Astrocyte (in vitro differentiated cells and primary cell): ENCODE results near the gene NHERF2. TPM values are rescaled to one million over a fixed set of nuclear protein-coding genes. Genes with fewer than 3 reads are reported as not detected.

Experiments
- DNase-seq: peaks from one replicate; pipeline ENCODE4 v3.0.0-alpha.2; 2010; ENCODE audit warnings: low read depth
- FAIRE-seq: peaks from 2 replicates; lab custom pipeline; 2011; peaks lifted over from hg19 to GRCh38; lab: Jason Lieb, UNC
- H2AFZ ChIP-seq: 2 replicates; pipeline ENCODE4 v1.6.0; 2012; ENCODE audit warnings: low read depth, low read length, inconsistent platforms
- H3K27ac ChIP-seq: 2 replicates; pipeline ENCODE4 v1.5.1; 2011; ENCODE audit warnings: low read depth, low read length, inconsistent platforms
- H3K27me3 ChIP-seq: 2 replicates; pipeline ENCODE4 v1.6.0; 2011; ENCODE audit warnings: low read length, inconsistent platforms; ENCODE audit not compliant: insufficient read depth
- H3K36me3 ChIP-seq: 2 replicates; pipeline ENCODE4 v1.5.1; 2011; ENCODE audit warnings: low read length, inconsistent platforms; ENCODE audit not compliant: insufficient read depth
- H3K4me1 ChIP-seq: 2 replicates; pipeline ENCODE4 v1.5.1; 2011; ENCODE audit warnings: low read length, inconsistent platforms; ENCODE audit not compliant: insufficient read depth
- H3K4me2 ChIP-seq: 2 replicates; pipeline ENCODE4 v1.6.0; 2012; ENCODE audit warnings: low read length, inconsistent platforms
- H3K4me3 ChIP-seq: 2 replicates; pipeline ENCODE4 v1.5.1; 2011; ENCODE audit warnings: low read depth, mild to moderate bottlenecking, low read length, inconsistent platforms; ENCODE audit not compliant: insufficient read depth
- H3K79me2 ChIP-seq: 2 replicates; pipeline ENCODE4 v1.6.0; 2012; ENCODE audit warnings: mild to moderate bottlenecking, low read length, inconsistent platforms; ENCODE audit not compliant: insufficient read depth
- H3K9ac ChIP-seq: 2 replicates; pipeline ENCODE4 v1.6.0; 2012; ENCODE audit warnings: mild to moderate bottlenecking, low read length, inconsistent platforms
- H3K9me3 ChIP-seq: 2 replicates; pipeline ENCODE4 v1.5.1; 2012; ENCODE audit warnings: low read depth, mild to moderate bottlenecking, low read length, inconsistent platforms; ENCODE audit not compliant: insufficient read depth
- H4K20me1 ChIP-seq: 2 replicates; pipeline ENCODE4 v1.6.0; 2012; ENCODE audit warnings: low read length, inconsistent platforms; ENCODE audit not compliant: insufficient read depth
- H3K27ac Mint-ChIP-seq: one replicate; pipeline ENCODE4 v1.8.0; 2021; ENCODE audit warnings: mild to moderate bottlenecking, mixed read lengths; ENCODE audit not compliant: unreplicated experiment
- H3K27me3 Mint-ChIP-seq: one replicate; pipeline ENCODE4 v1.8.0; 2021; ENCODE audit warnings: low read depth, mixed read lengths; ENCODE audit not compliant: unreplicated experiment
- H3K36me3 Mint-ChIP-seq: one replicate; pipeline ENCODE4 v1.8.0; 2021; ENCODE audit warnings: low read depth, mixed read lengths; ENCODE audit not compliant: unreplicated experiment
- H3K4me1 Mint-ChIP-seq: one replicate; pipeline ENCODE4 v1.8.0; 2021; ENCODE audit warnings: low read depth, mixed read lengths; ENCODE audit not compliant: unreplicated experiment
- H3K4me3 Mint-ChIP-seq: one replicate; pipeline ENCODE4 v1.8.0; 2021; ENCODE audit warnings: mild to moderate bottlenecking, moderate library complexity, mixed read lengths; ENCODE audit not compliant: unreplicated experiment
- H3K9me3 Mint-ChIP-seq: one replicate; pipeline ENCODE4 v1.8.0; 2021; ENCODE audit warnings: mild to moderate bottlenecking, mixed read lengths; ENCODE audit not compliant: unreplicated experiment
- CTCF ChIP-seq: IDR thresholded peaks from 2 replicates; pipeline ENCODE4 v1.5.1; 2011; ENCODE audit warnings: low read depth, mild to moderate bottlenecking, inconsistent platforms, low read length, moderate library complexity; ENCODE audit not compliant: insufficient read depth
- EZH2 ChIP-seq: IDR thresholded peaks from 2 replicates; pipeline ENCODE4 v1.6.1; 2012; ENCODE audit warnings: mild to moderate bottlenecking, low read length, inconsistent platforms; ENCODE audit not compliant: insufficient read depth
- total RNA-seq: library from RNA; stranded (reverse); gene quantifications from 2 replicates; pipeline ENCODE4 v1.2.1, GENCODE V29; 2021

The NHERF2 gene
- total RNA-seq, 1 donor from 2014 or later: 92.5 TPM

GRCh38 chr16:1977875-1978268 is 48.8 kb upstream of the NHERF2 start:
- Histone ChIP-seq H3K36me3 (peaks cover 7% of the 10 kb centered on the region), H3K4me1 (peaks cover 1% of the 10 kb centered on the region), H4K20me1 (peaks cover 51% of the 10 kb centered on the region), H3K27ac (no peak overlapping the region), H3K27me3 (peaks cover 30% of the 10 kb centered on the region), H3K4me3 (no peak overlapping the region), H3K4me2 (no peak overlapping the region), H3K79me2 (peaks cover 21% of the 10 kb centered on the region), H3K9ac (no peak overlapping the region), H3K9me3 (no peaks in the 10 kb centered on the region), H2AFZ (no peak overlapping the region)
- Mint-ChIP-seq H3K4me1 (peaks cover 2% of the 10 kb centered on the region), H3K9me3 (no peaks in the 10 kb centered on the region), H3K4me3 (no peak overlapping the region), H3K27me3 (peaks cover 16% of the 10 kb centered on the region), H3K27ac (no peak overlapping the region), H3K36me3 (peaks cover 6% of the 10 kb centered on the region)
- TF ChIP-seq CTCF (no peak), EZH2 (no peak)
- FAIRE-seq: no peak
- no peak for DNase-seq

- Histone ChIP-seq H4K20me1 (peaks cover 47% of the 10 kb centered on the region), H3K27me3 (peaks cover 32% of the 10 kb centered on the region), H3K79me2 (peaks cover 14% of the 10 kb centered on the region), H3K27ac (no peak overlapping the region), H3K4me1 (peaks cover 2% of the 10 kb centered on the region), H2AFZ (no peak overlapping the region), H3K9me3 (no peaks in the 10 kb centered on the region), H3K4me2 (no peak overlapping the region), H3K9ac (no peak overlapping the region), H3K36me3 (peaks cover 7% of the 10 kb centered on the region), H3K4me3 (no peak overlapping the region)
- Mint-ChIP-seq H3K9me3 (no peaks in the 10 kb centered on the region), H3K36me3 (peaks cover 6% of the 10 kb centered on the region), H3K4me3 (no peak overlapping the region), H3K27ac (no peak overlapping the region), H3K27me3 (peaks cover 19% of the 10 kb centered on the region), H3K4me1 (peaks cover 2% of the 10 kb centered on the region)
- no peak for DNase-seq
- TF ChIP-seq EZH2 (no peak), CTCF (no peak)
- FAIRE-seq: no peak
Observed at GRCh38 chr16:1978476-1979120, 48.1 kb upstream of the NHERF2 start.

GRCh38 chr16:1979271-1980029 is 47.3 kb upstream of the NHERF2 start:
- no peak overlapping the region for H3K9ac ChIP-seq
- peaks cover 7% of the 10 kb centered on the region for H3K36me3 ChIP-seq
- H3K36me3 Mint-ChIP-seq: peaks cover 6% of the 10 kb centered on the region
- no peak for FAIRE-seq
- peaks cover 2% of the 10 kb centered on the region for H3K4me1 Mint-ChIP-seq
- no peak for DNase-seq
- no peaks in the 10 kb centered on the region for H3K9me3 Mint-ChIP-seq
- H2AFZ ChIP-seq: no peak overlapping the region
- peaks cover 5% of the 10 kb centered on the region for H3K79me2 ChIP-seq
- no peak overlapping the region for H3K4me3 Mint-ChIP-seq
- H4K20me1 ChIP-seq: peaks cover 38% of the 10 kb centered on the region
- peaks cover 19% of the 10 kb centered on the region for H3K27me3 Mint-ChIP-seq
- peaks cover 32% of the 10 kb centered on the region for H3K27me3 ChIP-seq
- H3K9me3 ChIP-seq: no peaks in the 10 kb centered on the region
- peaks cover 4% of the 10 kb centered on the region for H3K4me1 ChIP-seq
- H3K27ac Mint-ChIP-seq: no peak overlapping the region
- H3K4me3 ChIP-seq: no peak overlapping the region
- TF ChIP-seq EZH2 (no peak), CTCF (no peak)
- no peak overlapping the region for H3K4me2 ChIP-seq
- H3K27ac ChIP-seq: no peak overlapping the region
